Muscle layer of colon (tissue), 2 donors: Measurements from ENCODE around the gene AGPAT1.

Source experiments
- H3K27ac ChIP-seq: one replicate; pipeline ENCODE4 v1.7.0; 2013; ENCODE audit warnings: low read depth, mild to moderate bottlenecking, low read length, moderate library complexity
- H3K27me3 ChIP-seq, 2 donors: one replicate each; pipeline ENCODE4 v1.7.0; 2013; ENCODE audit warnings: low read length in 2 of 2, mild to moderate bottlenecking in 2 of 2; ENCODE audit not compliant: insufficient read depth in 2 of 2, control insufficient read depth in 1 of 2
- H3K36me3 ChIP-seq: one replicate; pipeline ENCODE4 v1.7.0; 2013; ENCODE audit warnings: mild to moderate bottlenecking, low read length; ENCODE audit not compliant: insufficient read depth
- H3K4me1 ChIP-seq: one replicate; pipeline ENCODE4 v1.7.0; 2013; ENCODE audit warnings: mild to moderate bottlenecking, low read length; ENCODE audit not compliant: insufficient read depth
- H3K4me3 ChIP-seq, 2 donors: one replicate each; pipeline ENCODE4 v1.7.0; 2013; ENCODE audit warnings: low read length in 2 of 2, low read depth in 1 of 2, mild to moderate bottlenecking in 1 of 2, moderate library complexity in 1 of 2
- H3K9ac ChIP-seq: one replicate; pipeline ENCODE4 v1.7.0; 2013; ENCODE audit warnings: low read length
- H3K9me3 ChIP-seq: one replicate; pipeline ENCODE4 v1.7.0; 2013; ENCODE audit warnings: mild to moderate bottlenecking, low read length
- donor health status: abdominal sarcoma.
- donor health status: Adenocarcinoma of cecum.

The AGPAT1 gene

GRCh38 chr6:32175711-32176475 is at the start of gene AGPAT1:
AGPAT1 (minus strand) TSS chr6:32176084; CDS start chr6:32171496, 4,588 bp downstream.
- Histone ChIP-seq H3K9ac (peak within 1 kb of the TSS; percentile 97), H3K4me3 (peak within 1 kb of the TSS; percentile 68 to 73), H3K36me3 (peaks cover 23% of the 10 kb centered on the region), H3K4me1 (peaks cover 42% of the 10 kb centered on the region), H3K9me3 (no peaks in the 10 kb centered on the region), H3K27me3 (no peaks in the 10 kb centered on the region), H3K27ac (peak within 1 kb of the TSS; percentile 100)

- H3K9me3 ChIP-seq = no peaks in the 10 kb centered on the region
- H3K27me3 ChIP-seq = peaks cover 0 to 4% of the 10 kb centered on the region in 2 donors
- no peaks in the 10 kb centered on the region for H3K4me1 ChIP-seq
- no peak overlapping the region for H3K9ac ChIP-seq
- no peak overlapping the region for H3K4me3 ChIP-seq
- H3K36me3 ChIP-seq = no peaks in the 10 kb centered on the region
- H3K27ac ChIP-seq = no peak overlapping the region
Measured at GRCh38 chr6:32224696-32225095, 48.8 kb upstream of the AGPAT1 start.

GRCh38 chr6:32223258-32224235 is 47.7 kb upstream of the AGPAT1 start, which contains the start of gene NOTCH4:
NOTCH4 (minus strand) TSS chr6:32224067; CDS start chr6:32223928, 139 bp downstream.
- no peak within 1 kb of the TSS for H3K9ac ChIP-seq
- H3K4me3 ChIP-seq = no peak within 1 kb of the TSS
- H3K36me3 ChIP-seq = no peaks in the 10 kb centered on the region
- no peaks in the 10 kb centered on the region for H3K4me1 ChIP-seq
- H3K9me3 ChIP-seq = no peaks in the 10 kb centered on the region
- peaks cover 0 to 4% of the 10 kb centered on the region in 2 donors for H3K27me3 ChIP-seq
- no peak within 1 kb of the TSS for H3K27ac ChIP-seq

GRCh38 chr6:32222333-32223230 is 46.7 kb upstream of the AGPAT1 start:
- Histone ChIP-seq H3K9ac (no peak overlapping the region), H3K4me3 (no peak overlapping the region), H3K27ac (no peak overlapping the region)

GRCh38 chr6:32220021-32220420 is 44.1 kb upstream of the AGPAT1 start:
- Histone ChIP-seq H3K27me3 (peaks cover 0 to 4% of the 10 kb centered on the region in 2 donors), H3K9me3 (no peaks in the 10 kb centered on the region), H3K27ac (no peak overlapping the region), H3K4me3 (no peak overlapping the region), H3K4me1 (no peaks in the 10 kb centered on the region), H3K36me3 (no peaks in the 10 kb centered on the region), H3K9ac (no peak overlapping the region)

More at GRCh38 chr6:32222333-32223230, 46.7 kb upstream of the AGPAT1 start:
- H3K27me3 ChIP-seq = peaks cover 0 to 4% of the 10 kb centered on the region in 2 donors
- no peaks in the 10 kb centered on the region for H3K36me3 ChIP-seq
- no peaks in the 10 kb centered on the region for H3K4me1 ChIP-seq
- no peaks in the 10 kb centered on the region for H3K9me3 ChIP-seq

GRCh38 chr6:32218167-32218566 is 42.3 kb upstream of the AGPAT1 start:
- Histone ChIP-seq H3K36me3 (no peaks in the 10 kb centered on the region), H3K9me3 (no peaks in the 10 kb centered on the region), H3K4me1 (no peaks in the 10 kb centered on the region), H3K27me3 (peaks cover 0 to 4% of the 10 kb centered on the region in 2 donors), H3K27ac (no peak overlapping the region), H3K9ac (no peak overlapping the region), H3K4me3 (no peak overlapping the region)

- H3K9me3 ChIP-seq = no peaks in the 10 kb centered on the region
- H3K36me3 ChIP-seq = no peaks in the 10 kb centered on the region
- H3K27me3 ChIP-seq = peaks cover 0 to 4% of the 10 kb centered on the region in 2 donors
- H3K4me3 ChIP-seq = no peak overlapping the region
- H3K4me1 ChIP-seq = no peaks in the 10 kb centered on the region
- no peak overlapping the region for H3K27ac ChIP-seq
- H3K9ac ChIP-seq = no peak overlapping the region
Measured at GRCh38 chr6:32216998-32217397, 41.1 kb upstream of the AGPAT1 start.

GRCh38 chr6:32216285-32216684 is 40.4 kb upstream of the AGPAT1 start:
- Histone ChIP-seq H3K9me3 (no peaks in the 10 kb centered on the region), H3K4me1 (no peaks in the 10 kb centered on the region)

GRCh38 chr6:32215617-32216016 is 39.7 kb upstream of the AGPAT1 start:
- Histone ChIP-seq H3K27me3 (no peaks in the 10 kb centered on the region), H3K36me3 (no peaks in the 10 kb centered on the region)

More at GRCh38 chr6:32216285-32216684, 40.4 kb upstream of the AGPAT1 start:
- no peaks in the 10 kb centered on the region for H3K36me3 ChIP-seq
- H3K9ac ChIP-seq = no peak overlapping the region
- peaks cover 0 to 4% of the 10 kb centered on the region in 2 donors for H3K27me3 ChIP-seq
- no peak overlapping the region for H3K4me3 ChIP-seq
- no peak overlapping the region for H3K27ac ChIP-seq

GRCh38 chr6:32214126-32214525 is 38.2 kb upstream of the AGPAT1 start:
- Histone ChIP-seq H3K27ac (no peak overlapping the region), H3K4me1 (no peaks in the 10 kb centered on the region), H3K27me3 (no peaks in the 10 kb centered on the region), H3K9ac (no peak overlapping the region), H3K36me3 (no peaks in the 10 kb centered on the region), H3K4me3 (no peak overlapping the region), H3K9me3 (no peaks in the 10 kb centered on the region)

More at GRCh38 chr6:32215617-32216016, 39.7 kb upstream of the AGPAT1 start:
- H3K9ac ChIP-seq = no peak overlapping the region
- no peaks in the 10 kb centered on the region for H3K9me3 ChIP-seq
- no peak overlapping the region for H3K27ac ChIP-seq
- no peak overlapping the region for H3K4me3 ChIP-seq
- no peaks in the 10 kb centered on the region for H3K4me1 ChIP-seq
